Heart right ventricle (tissue), 16 donors: ENCODE data around the gene PRKAG2. TPM values are rescaled to one million over a fixed set of nuclear protein-coding genes. Genes with fewer than 3 reads are reported as not detected.

Experiments used
- ATAC-seq, 8 donors: fragments of 200-7000 bp; cut with Tn5 transposase; one replicate each; pipeline ENCODE4 v1.9.1; 2020; ENCODE audit warnings: mild to moderate bottlenecking in 8 of 8, moderate library complexity in 8 of 8, moderate number of reproducible peaks in 1 of 8
- DNase-seq, 2 donors: peaks; one replicate each; pipeline ENCODE4 v3.0.0-alpha.2; 2020
- H3K27ac ChIP-seq, 10 donors: fragments of 200-600 bp; sonication (generic) in 2 of 10; one replicate each; pipeline versions ENCODE4 v1.5.0 to v1.8.0; 2020 to 2022; ENCODE audit warnings: mild to moderate bottlenecking in 3 of 10
- H3K27me3 ChIP-seq, 7 donors: fragments of 200-600 bp; one replicate each; pipeline ENCODE4 v1.8.0; 2021 to 2022; ENCODE audit warnings: mild to moderate bottlenecking in 2 of 7
- H3K36me3 ChIP-seq, 9 donors: fragments of 200-600 bp; sonication (generic) in 1 of 9; one replicate each; pipeline versions ENCODE4 v1.5.0 to v1.8.0; 2020 to 2022; ENCODE audit warnings: mild to moderate bottlenecking in 2 of 9
- H3K4me1 ChIP-seq, 9 donors: fragments of 200-600 bp; sonication (generic) in 1 of 9; one replicate each; pipeline versions ENCODE4 v1.5.0 to v1.8.0; 2020 to 2022; ENCODE audit warnings: mild to moderate bottlenecking in 4 of 9
- H3K4me3 ChIP-seq, 10 donors: fragments of 200-600 bp; sonication (generic) in 2 of 10; one replicate each; pipeline versions ENCODE4 v1.5.0 to v1.8.0; 2020 to 2022; ENCODE audit warnings: mild to moderate bottlenecking in 7 of 10, moderate library complexity in 2 of 10
- H3K9me3 ChIP-seq, 11 donors: fragments of 200-600 bp in 10 of 11; sonication (generic) in 2 of 11; one replicate each; pipeline versions ENCODE4 v1.5.0 to v1.8.0; 2013 to 2022; ENCODE audit warnings: mild to moderate bottlenecking in 2 of 11, control low read depth in 1 of 11, moderate library complexity in 1 of 11
- CTCF ChIP-seq, 9 donors: fragments of 200-600 bp; sonication (generic) in 2 of 9; IDR thresholded peaks; one replicate each; pipeline versions ENCODE4 v1.5.0 to v1.8.0; 2021 to 2022; ENCODE audit warnings: antibody characterized with exemption in 9 of 9, mild to moderate bottlenecking in 5 of 9, moderate library complexity in 1 of 9
- WGBS, 2 donors: extraction: QIAGEN DNeasy Blood & Tissue Kit; methylation state at CpG; one replicate each; pipeline ENCODE4 v1.1.7; 2013; ENCODE audit warnings: inconsistent platforms in 1 of 2; 5-methylcytosine and 5-hydroxymethylcytosine counted together
- intact Hi-C, 10 donors: fragments of 100-400 bp; cut with DNase I; formaldehyde crosslinking; loops; one replicate each; pipeline versions ENCODE4 v1.11.1 to v1.14.2; 2022
- polyA plus RNA-seq, 2 donors: library from polyadenylated mRNA; stranded (reverse); fragments of 200-250 nt; gene quantifications; one replicate each; pipeline ENCODE4 v1.2.3, GENCODE V29; 2013
- total RNA-seq, 10 donors: library from RNA; stranded (reverse); fragmentation: NEBNext Ultra II Directional in 3 of 10; extraction: Animal tissue kit (Norgen Biotek cat#: 25700) in 3 of 10; gene quantifications; one replicate each; pipeline versions ENCODE4 v1.2.1 to v1.2.4, GENCODE V29; 2021 to 2023
- donor health status: Arrhythmogenic right ventricular cardiomyopathy.
- donor health status: ischemic (EF 13 %, LVEDD 7.1; RV severe dilation, severe dysfunction).
- donor health status: healthy with polysubstance abuse.
- donor health status: DM: no; HTN: yes; CAD: no.
- donor health status: DM: no; HTN: no; CAD: no.
- donor health status: ischemic (EF 25% LVEDD 6.9; RV normal size, moderate dysfunction).
- donor health status: ischemic (EF 25% LVEDD 5.7; RV mildly dilated, moderate dysfunction).
- donor health status: healthy.
- donor health status: DM: yes; HTN: yes; CAD: no.
- donor health status: Ischemic cardiomyopathy.
- donor health status: ischemic (EF 35%, LVEDD 5.7; RV mildly dilated, moderate dysfunction).
- donor health status: nonischemic (EF 11% LVEDD 7.7; RV severe dilation, severe dysfunction).
- donor health status: DM: yes; HTN: yes; CAD: no.
- donor health status: PGD.
- donor health status: ischemic (EF 29% LVEDD 5.4; RV normal size, mild dysfunction).
- donor health status: nonischemic (EF 23%, LVEDD 6.1; RV moderate dilation, normal function).

PRKAG2 gene
- total and polyA plus RNA-seq, 12 donors = 52.4 to 156 (median 114) TPM

DNA sequence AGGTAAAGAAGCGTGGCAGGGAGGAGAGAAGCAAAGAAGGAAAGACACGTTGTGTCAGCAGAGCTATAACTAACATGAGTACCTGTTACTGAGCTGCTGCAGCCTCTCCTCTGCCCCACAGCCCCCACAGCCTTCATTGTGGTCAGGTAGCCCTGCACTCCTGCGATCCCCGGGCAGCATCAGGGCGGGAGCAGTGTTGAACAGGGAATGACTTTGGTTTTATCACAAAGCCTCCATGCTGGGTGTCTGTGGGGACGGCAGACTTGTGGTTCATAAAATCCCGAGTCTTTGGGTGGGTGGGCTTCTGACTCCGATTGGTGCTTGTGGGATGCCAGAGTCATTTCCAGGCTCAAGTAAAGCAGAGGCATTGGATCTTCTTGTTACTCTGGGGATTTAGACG lies 14.8 kb upstream of the PRKAG2 start:
- Histone ChIP-seq H3K4me3 (no peak overlapping the region), H3K9me3 (no peaks in the 10 kb centered on the region), H3K27me3 (peaks cover 0 to 22% (median 11%) of the 10 kb centered on the region in 7 donors), H3K27ac (no peak overlapping the region), H3K36me3 (no peaks in the 10 kb centered on the region), H3K4me1 (peaks cover 0 to 14% (median 4%) of the 10 kb centered on the region in 9 donors)
- intact Hi-C loops = no loop called here
- TF ChIP-seq CTCF (IDR thresholded peaks at IDR 0.05) = no peak
- ATAC-seq (no peak), DNase-seq (no peak)
- WGBS, 2 donors = 50 to 63% methylated on average over 9 of the region's 9 CpGs

- ATAC-seq (peak; percentile 81 to 95 (median 90)), DNase-seq (peak in 1 of 2 donors; percentile 47)
- intact Hi-C loops = no loop called here
- no peak for TF ChIP-seq CTCF (IDR thresholded peaks at IDR 0.05)
- Histone ChIP-seq H3K27me3 (peaks cover 0 to 19% (median 11%) of the 10 kb centered on the region in 7 donors), H3K4me1 (peaks cover 0 to 14% (median 4%) of the 10 kb centered on the region in 9 donors), H3K9me3 (no peaks in the 10 kb centered on the region), H3K27ac (peak overlapping the region in 2 of 10 donors; percentile 15 to 21), H3K4me3 (no peak overlapping the region), H3K36me3 (no peaks in the 10 kb centered on the region)
- 20 to 35% methylated on average over 7 of the region's 7 CpGs for WGBS, 2 donors
Observed at GRCh38 chr7:151891182-151891581, 14.3 kb upstream of the PRKAG2 start.

DNA sequence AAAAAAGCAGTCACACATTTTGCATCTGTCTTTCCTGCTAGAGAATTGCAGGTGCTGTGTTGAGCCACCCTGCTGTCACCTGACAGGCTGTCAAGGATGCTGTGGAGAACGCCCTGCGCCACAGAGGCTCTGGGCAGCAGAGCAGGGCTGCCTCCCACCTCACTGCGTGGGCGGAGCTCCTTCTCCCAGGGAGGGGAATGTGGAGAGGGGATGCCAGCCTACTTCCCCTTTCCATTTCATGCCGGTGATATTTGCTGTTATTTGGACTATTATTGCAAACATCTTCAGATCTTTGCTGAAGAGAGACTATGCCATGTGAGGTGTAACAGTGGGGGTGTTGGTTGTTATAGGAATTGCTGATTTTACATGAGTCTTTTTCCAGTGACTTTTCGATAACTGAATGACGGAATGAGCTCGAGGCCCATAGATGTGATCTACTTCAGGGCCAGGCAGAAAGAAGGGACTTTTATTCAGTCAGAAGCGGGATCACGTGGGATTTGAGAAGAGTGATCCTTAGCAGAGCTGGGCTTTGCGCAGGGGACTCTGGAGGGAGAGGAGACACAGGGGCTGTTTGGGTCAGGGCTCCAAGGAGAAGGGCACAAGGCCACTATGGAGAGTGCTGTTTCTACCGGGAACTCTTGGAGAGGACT lies 13.6 kb upstream of the PRKAG2 start:
- DNase-seq = no peak
- intact Hi-C loops = no loop called here
- no peaks in the 10 kb centered on the region for H3K36me3 ChIP-seq
- WGBS, 2 donors = 74 to 77% methylated on average over 12 of the region's 12 CpGs
- peaks cover 0 to 14% (median 4%) of the 10 kb centered on the region in 9 donors for H3K4me1 ChIP-seq
- peak overlapping the region in 1 of 10 donors; percentile 15 for H3K27ac ChIP-seq
- H3K9me3 ChIP-seq = no peaks in the 10 kb centered on the region
- peak in 1 of 8 donors; percentile 27 for ATAC-seq
- no peak overlapping the region for H3K4me3 ChIP-seq
- H3K27me3 ChIP-seq = peaks cover 0 to 18% (median 11%) of the 10 kb centered on the region in 7 donors
- no peak for TF ChIP-seq CTCF (IDR thresholded peaks at IDR 0.05)

GRCh38 chr7:151889406-151890354 lies 12.8 kb upstream of the PRKAG2 start:
- no peak for DNase-seq
- TF ChIP-seq CTCF (IDR thresholded peaks at IDR 0.05) = no peak
- Histone ChIP-seq H3K9me3 (no peaks in the 10 kb centered on the region), H3K36me3 (no peaks in the 10 kb centered on the region), H3K4me3 (no peak overlapping the region), H3K4me1 (peaks cover 0 to 14% (median 4%) of the 10 kb centered on the region in 9 donors), H3K27ac (no peak overlapping the region), H3K27me3 (peaks cover 0 to 22% (median 12%) of the 10 kb centered on the region in 7 donors)
- 79 to 84% methylated on average over 21 of the region's 21 CpGs for WGBS, 2 donors
- ATAC-seq = no peak
- intact Hi-C loops = no loop called here
